HepG2 (cell line): Measurements from ENCODE around the gene SURF1. TPM values are rescaled to one million over a fixed set of nuclear protein-coding genes. Genes with fewer than 3 reads are reported as not detected.

Experiments used
- BHLHE40 ChIP-seq: IDR thresholded peaks from 2 replicates; pipeline ENCODE4 v1.6.1; 2011; ENCODE audit warnings: low read length, improper control_type of control experiment
- MTF1 ChIP-seq: sonication (generic); formaldehyde crosslinking; IDR thresholded peaks from 2 replicates; pipeline ENCODE4 v1.5.0; 2020; ENCODE audit warnings: missing genetic modification reagents
- PLRG1 ChIP-seq: fragments of 450-650 bp; conservative IDR thresholded peaks from 2 replicates; pipeline ENCODE4 v1.6.1; 2016
- THYN1 ChIP-seq: sonication (generic); formaldehyde crosslinking; IDR thresholded peaks from 2 replicates; pipeline ENCODE4 v1.8.1; 2023; ENCODE audit warnings: low read depth, mild to moderate bottlenecking, moderate library complexity, missing genetic modification reagents, borderline replicate concordance
- YY1 ChIP-seq: IDR thresholded peaks from 2 replicates; pipeline ENCODE4 v1.6.1; 2011; ENCODE audit warnings: low read length, low read depth, moderate library complexity, mild to moderate bottlenecking; ENCODE audit not compliant: insufficient read depth, insufficient replicate concordance
- ZKSCAN5 ChIP-seq: sonication (generic); formaldehyde crosslinking; IDR thresholded peaks from 2 replicates; pipeline ENCODE4 v1.5.1; 2020; ENCODE audit warnings: mild to moderate bottlenecking, missing genetic modification reagents
- ZNF335 ChIP-seq: sonication (generic); formaldehyde crosslinking; IDR thresholded peaks from 2 replicates; pipeline ENCODE4 v1.4.0; 2020; ENCODE audit warnings: missing genetic modification reagents
- ZNF33A ChIP-seq: sonication (generic); formaldehyde crosslinking; IDR thresholded peaks from 2 replicates; pipeline ENCODE4 v1.5.1; 2020; ENCODE audit warnings: missing genetic modification reagents, mild to moderate bottlenecking, moderate library complexity, borderline replicate concordance
- ZNF383 ChIP-seq: sonication (generic); formaldehyde crosslinking; IDR thresholded peaks from 2 replicates; pipeline ENCODE4 v1.4.0; 2020; ENCODE audit warnings: missing genetic modification reagents, mild to moderate bottlenecking, borderline replicate concordance
- ZNF441 ChIP-seq: sonication (generic); formaldehyde crosslinking; IDR thresholded peaks from 2 replicates; pipeline ENCODE4 v1.7.0; 2021; ENCODE audit warnings: missing genetic modification reagents, borderline replicate concordance
- ZNF616 ChIP-seq: sonication (generic); formaldehyde crosslinking; IDR thresholded peaks from 2 replicates; pipeline ENCODE4 v1.5.0; 2020; ENCODE audit warnings: low read depth, mild to moderate bottlenecking, missing genetic modification reagents
- ZNF776 ChIP-seq: sonication (generic); formaldehyde crosslinking; IDR thresholded peaks from 2 replicates; pipeline ENCODE4 v1.4.0; 2020; ENCODE audit warnings: mild to moderate bottlenecking, missing genetic modification reagents
- ZNF83 ChIP-seq: sonication (generic); formaldehyde crosslinking; IDR thresholded peaks from 2 replicates; pipeline ENCODE4 v1.4.0; 2020; ENCODE audit warnings: missing genetic modification reagents, mild to moderate bottlenecking, borderline replicate concordance
- polyA plus RNA-seq, 8 experiments: library from polyadenylated mRNA; depleted of rRNA in 3 of 8; stranded (reverse) in 7 of 8; unstranded in 1 of 8; fragments of >200 nt; fragmentation: Illumina TruSeq in 4 of 8; extraction: Trizol in 4 of 8; gene quantifications; 2 replicates each; pipeline versions ENCODE4 v1.2.1 to v1.2.3, GENCODE V29; 2011 to 2016; ENCODE audit warnings: low read depth in 4 of 8, missing spikeins in 1 of 8, mixed read lengths in 1 of 8; ENCODE audit not compliant: insufficient read depth in 1 of 8
- total RNA-seq, 5 experiments: library from RNA; depleted of rRNA; stranded (reverse); fragments of >200 nt; fragmentation: Illumina TruSeq; extraction: Trizol; gene quantifications; 2 replicates each; pipeline ENCODE4 v1.2.3, GENCODE V29; 2016; ENCODE audit warnings: low read depth in 1 of 5
- TF ChIP-seq, protein P1 (sequence below): sonication (generic); formaldehyde crosslinking; IDR thresholded peaks from 2 replicates; pipeline ENCODE4 v1.4.0; 2020; ENCODE audit warnings: missing genetic modification reagents
- TF ChIP-seq, protein P2 (sequence below): sonication (generic); formaldehyde crosslinking; IDR thresholded peaks from 2 replicates; pipeline ENCODE4 v1.8.0; 2022; ENCODE audit warnings: mild to moderate bottlenecking, missing genetic modification reagents, moderate library complexity
- TF ChIP-seq, protein P3 (sequence below): sonication (generic); formaldehyde crosslinking; IDR thresholded peaks from 2 replicates; pipeline ENCODE4 v1.8.0; 2022; ENCODE audit warnings: missing genetic modification reagents, mild to moderate bottlenecking, moderate library complexity, borderline replicate concordance
- TF ChIP-seq, protein P4 (sequence below): sonication (generic); formaldehyde crosslinking; IDR thresholded peaks from 2 replicates; pipeline ENCODE4 v1.5.0; 2020; ENCODE audit warnings: missing genetic modification reagents
- TF ChIP-seq, protein P5 (sequence below): sonication (generic); formaldehyde crosslinking; IDR thresholded peaks from 2 replicates; pipeline ENCODE4 v1.9.0; 2021; ENCODE audit warnings: missing genetic modification reagents, borderline replicate concordance

The SURF1 gene
- total and polyA plus RNA-seq, 2 of the 13 experiments (the other 11 are each of a cell fraction or from before 2014, with no cell fraction given): 17.8 to 40.7 TPM

DNA sequence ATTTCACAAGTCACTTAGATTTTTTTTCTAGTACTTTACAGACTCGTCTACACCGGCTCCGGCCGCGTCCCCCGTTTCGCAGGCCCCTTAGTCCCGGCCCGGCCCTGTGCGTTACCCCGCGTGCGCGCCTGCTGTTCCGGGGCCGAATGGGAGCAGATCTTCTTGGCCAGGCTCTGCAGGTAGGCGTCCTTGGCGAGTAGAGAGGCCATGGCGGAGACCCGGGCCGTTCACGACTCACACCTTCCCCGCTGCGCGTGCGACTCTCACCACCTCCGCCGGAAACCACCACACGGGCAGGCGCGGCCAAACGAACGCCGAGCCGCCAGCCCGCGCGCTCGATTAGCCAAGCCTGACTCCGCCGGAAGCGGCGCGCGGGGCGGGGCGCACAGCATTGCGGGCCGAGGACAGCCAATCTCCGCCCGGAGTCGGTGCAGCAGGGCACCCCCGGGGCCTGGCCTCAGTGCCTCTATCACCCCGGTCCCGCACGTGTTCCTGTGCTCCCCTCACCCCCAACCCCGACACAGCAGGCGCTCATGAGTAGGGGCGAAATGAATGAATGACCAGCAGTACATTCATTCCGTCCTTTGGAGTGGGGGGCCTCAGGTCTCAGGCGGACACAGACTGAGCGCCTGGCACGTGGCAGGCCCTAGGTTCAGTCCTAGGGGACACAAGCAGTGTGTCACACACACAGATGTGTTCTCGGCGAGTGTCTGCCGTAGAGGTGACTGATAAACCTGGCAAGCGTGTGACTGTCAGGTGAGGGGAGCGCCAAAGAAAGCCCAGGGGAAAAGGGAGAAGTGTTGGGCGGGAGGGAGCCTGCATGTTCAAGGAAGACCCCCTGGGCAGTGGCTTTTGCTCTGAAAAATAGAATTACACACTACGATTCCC is 20.1 kb downstream of the SURF1 start, which contains the start of gene SURF6 (continued):
- TF ChIP-seq, protein P1, sequence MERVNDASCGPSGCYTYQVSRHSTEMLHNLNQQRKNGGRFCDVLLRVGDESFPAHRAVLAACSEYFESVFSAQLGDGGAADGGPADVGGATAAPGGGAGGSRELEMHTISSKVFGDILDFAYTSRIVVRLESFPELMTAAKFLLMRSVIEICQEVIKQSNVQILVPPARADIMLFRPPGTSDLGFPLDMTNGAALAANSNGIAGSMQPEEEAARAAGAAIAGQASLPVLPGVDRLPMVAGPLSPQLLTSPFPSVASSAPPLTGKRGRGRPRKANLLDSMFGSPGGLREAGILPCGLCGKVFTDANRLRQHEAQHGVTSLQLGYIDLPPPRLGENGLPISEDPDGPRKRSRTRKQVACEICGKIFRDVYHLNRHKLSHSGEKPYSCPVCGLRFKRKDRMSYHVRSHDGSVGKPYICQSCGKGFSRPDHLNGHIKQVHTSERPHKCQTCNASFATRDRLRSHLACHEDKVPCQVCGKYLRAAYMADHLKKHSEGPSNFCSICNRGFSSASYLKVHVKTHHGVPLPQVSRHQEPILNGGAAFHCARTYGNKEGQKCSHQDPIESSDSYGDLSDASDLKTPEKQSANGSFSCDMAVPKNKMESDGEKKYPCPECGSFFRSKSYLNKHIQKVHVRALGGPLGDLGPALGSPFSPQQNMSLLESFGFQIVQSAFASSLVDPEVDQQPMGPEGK (CRISPR knock-in tag): peak; percentile 89
- TF ChIP-seq, protein P2, sequence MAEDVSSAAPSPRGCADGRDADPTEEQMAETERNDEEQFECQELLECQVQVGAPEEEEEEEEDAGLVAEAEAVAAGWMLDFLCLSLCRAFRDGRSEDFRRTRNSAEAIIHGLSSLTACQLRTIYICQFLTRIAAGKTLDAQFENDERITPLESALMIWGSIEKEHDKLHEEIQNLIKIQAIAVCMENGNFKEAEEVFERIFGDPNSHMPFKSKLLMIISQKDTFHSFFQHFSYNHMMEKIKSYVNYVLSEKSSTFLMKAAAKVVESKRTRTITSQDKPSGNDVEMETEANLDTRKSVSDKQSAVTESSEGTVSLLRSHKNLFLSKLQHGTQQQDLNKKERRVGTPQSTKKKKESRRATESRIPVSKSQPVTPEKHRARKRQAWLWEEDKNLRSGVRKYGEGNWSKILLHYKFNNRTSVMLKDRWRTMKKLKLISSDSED (CRISPR knock-in tag): no peak
- peak; percentile 20; the same call in 1 of the 2 replicates for TF ChIP-seq MTF1 (CRISPR knock-in tag)
- no peak for TF ChIP-seq ZNF33A (CRISPR knock-in tag)
- peak; percentile 52; the same call in 1 of the 2 replicates for TF ChIP-seq ZNF441 (CRISPR knock-in tag)
- 0 out of 2 replicates have a peak, but pooled peaks have one; percentile 26 for TF ChIP-seq ZNF83 (CRISPR knock-in tag)
- TF ChIP-seq, protein P3, sequence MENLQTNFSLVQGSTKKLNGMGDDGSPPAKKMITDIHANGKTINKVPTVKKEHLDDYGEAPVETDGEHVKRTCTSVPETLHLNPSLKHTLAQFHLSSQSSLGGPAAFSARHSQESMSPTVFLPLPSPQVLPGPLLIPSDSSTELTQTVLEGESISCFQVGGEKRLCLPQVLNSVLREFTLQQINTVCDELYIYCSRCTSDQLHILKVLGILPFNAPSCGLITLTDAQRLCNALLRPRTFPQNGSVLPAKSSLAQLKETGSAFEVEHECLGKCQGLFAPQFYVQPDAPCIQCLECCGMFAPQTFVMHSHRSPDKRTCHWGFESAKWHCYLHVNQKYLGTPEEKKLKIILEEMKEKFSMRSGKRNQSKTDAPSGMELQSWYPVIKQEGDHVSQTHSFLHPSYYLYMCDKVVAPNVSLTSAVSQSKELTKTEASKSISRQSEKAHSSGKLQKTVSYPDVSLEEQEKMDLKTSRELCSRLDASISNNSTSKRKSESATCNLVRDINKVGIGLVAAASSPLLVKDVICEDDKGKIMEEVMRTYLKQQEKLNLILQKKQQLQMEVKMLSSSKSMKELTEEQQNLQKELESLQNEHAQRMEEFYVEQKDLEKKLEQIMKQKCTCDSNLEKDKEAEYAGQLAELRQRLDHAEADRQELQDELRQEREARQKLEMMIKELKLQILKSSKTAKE (CRISPR knock-in tag): peak; percentile 41; the same call in 1 of the 2 replicates
- no peak for TF ChIP-seq ZKSCAN5
- peak; percentile 95 for TF ChIP-seq BHLHE40
- peak; percentile 82; the same call in 1 of the 2 replicates for TF ChIP-seq ZNF335
- TF ChIP-seq, protein P4, sequence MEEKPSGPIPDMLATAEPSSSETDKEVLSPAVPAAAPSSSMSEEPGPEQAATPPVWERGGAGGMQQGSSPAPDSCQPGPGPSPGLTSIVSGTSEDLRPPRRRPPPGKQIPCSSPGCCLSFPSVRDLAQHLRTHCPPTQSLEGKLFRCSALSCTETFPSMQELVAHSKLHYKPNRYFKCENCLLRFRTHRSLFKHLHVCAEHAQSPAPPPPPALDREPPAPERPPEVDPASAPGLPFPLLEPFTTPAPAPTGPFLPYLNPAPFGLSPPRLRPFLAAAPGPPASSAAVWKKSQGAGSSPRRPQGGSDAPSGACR: peak; percentile 96
- peak; percentile 71; the same call in 1 of the 2 replicates for TF ChIP-seq ZNF776 (CRISPR knock-in tag)
- TF ChIP-seq ZNF616 (CRISPR knock-in tag): peak; percentile 86
- TF ChIP-seq THYN1 (CRISPR knock-in tag): no peak
- TF ChIP-seq ZNF383: no peak
- TF ChIP-seq, protein P5, sequence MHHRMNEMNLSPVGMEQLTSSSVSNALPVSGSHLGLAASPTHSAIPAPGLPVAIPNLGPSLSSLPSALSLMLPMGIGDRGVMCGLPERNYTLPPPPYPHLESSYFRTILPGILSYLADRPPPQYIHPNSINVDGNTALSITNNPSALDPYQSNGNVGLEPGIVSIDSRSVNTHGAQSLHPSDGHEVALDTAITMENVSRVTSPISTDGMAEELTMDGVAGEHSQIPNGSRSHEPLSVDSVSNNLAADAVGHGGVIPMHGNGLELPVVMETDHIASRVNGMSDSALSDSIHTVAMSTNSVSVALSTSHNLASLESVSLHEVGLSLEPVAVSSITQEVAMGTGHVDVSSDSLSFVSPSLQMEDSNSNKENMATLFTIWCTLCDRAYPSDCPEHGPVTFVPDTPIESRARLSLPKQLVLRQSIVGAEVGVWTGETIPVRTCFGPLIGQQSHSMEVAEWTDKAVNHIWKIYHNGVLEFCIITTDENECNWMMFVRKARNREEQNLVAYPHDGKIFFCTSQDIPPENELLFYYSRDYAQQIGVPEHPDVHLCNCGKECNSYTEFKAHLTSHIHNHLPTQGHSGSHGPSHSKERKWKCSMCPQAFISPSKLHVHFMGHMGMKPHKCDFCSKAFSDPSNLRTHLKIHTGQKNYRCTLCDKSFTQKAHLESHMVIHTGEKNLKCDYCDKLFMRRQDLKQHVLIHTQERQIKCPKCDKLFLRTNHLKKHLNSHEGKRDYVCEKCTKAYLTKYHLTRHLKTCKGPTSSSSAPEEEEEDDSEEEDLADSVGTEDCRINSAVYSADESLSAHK (CRISPR knock-in tag): no peak
- TF ChIP-seq PLRG1: no peak
- peak; percentile 92 for TF ChIP-seq YY1
